ENCODE results near the gene C1QTNF8.

GRCh38 chr16:1070084-1070863 is 25.8 kb downstream of the C1QTNF8 start:
- TF ChIP-seq GABPA (IDR thresholded peaks at IDR 0.05 in 1 of 2, conservative IDR thresholded peaks at IDR 0.05 in 1 of 2) (no peak), REST (IDR thresholded peaks at IDR 0.05) (no peak), MAX (IDR thresholded peaks at IDR 0.05) (no peak), FOXA1 (IDR thresholded peaks at IDR 0.05) (no peak), YY1 (IDR thresholded peaks at IDR 0.05) (no peak), TAF1 (conservative IDR thresholded peaks at IDR 0.05) (no peak), JUND (IDR thresholded peaks at IDR 0.05) (no peak)
- TF ChIP-seq, protein P1, sequence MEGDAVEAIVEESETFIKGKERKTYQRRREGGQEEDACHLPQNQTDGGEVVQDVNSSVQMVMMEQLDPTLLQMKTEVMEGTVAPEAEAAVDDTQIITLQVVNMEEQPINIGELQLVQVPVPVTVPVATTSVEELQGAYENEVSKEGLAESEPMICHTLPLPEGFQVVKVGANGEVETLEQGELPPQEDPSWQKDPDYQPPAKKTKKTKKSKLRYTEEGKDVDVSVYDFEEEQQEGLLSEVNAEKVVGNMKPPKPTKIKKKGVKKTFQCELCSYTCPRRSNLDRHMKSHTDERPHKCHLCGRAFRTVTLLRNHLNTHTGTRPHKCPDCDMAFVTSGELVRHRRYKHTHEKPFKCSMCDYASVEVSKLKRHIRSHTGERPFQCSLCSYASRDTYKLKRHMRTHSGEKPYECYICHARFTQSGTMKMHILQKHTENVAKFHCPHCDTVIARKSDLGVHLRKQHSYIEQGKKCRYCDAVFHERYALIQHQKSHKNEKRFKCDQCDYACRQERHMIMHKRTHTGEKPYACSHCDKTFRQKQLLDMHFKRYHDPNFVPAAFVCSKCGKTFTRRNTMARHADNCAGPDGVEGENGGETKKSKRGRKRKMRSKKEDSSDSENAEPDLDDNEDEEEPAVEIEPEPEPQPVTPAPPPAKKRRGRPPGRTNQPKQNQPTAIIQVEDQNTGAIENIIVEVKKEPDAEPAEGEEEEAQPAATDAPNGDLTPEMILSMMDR (IDR thresholded peaks at IDR 0.05; ENCODE audit: low read depth, low read length, missing input control): no peak

Data from liver (tissue), 3 donors.